ENCODE data around the gene USP12.
A peak's percentile ranks its signal among the peaks of the same experiment; 100 is the strongest.

Gene USP12

GRCh38 chr13:27183561-27184147, 12.0 kb upstream of the USP12 start:
- no peak for DNase-seq (ENCODE audit: low read depth)

GRCh38 chr13:27182844-27183497, 11.4 kb upstream of the USP12 start:
- DNase-seq (ENCODE audit: low read depth): no peak

- DNase-seq (ENCODE audit: low read depth): no peak
Measured at GRCh38 chr13:27182054-27182453, 10.4 kb upstream of the USP12 start.

- DNase-seq (ENCODE audit: low read depth): no peak
Measured at GRCh38 chr13:27177852-27178251, 6.2 kb upstream of the USP12 start.

GRCh38 chr13:27176470-27177410, 5.1 kb upstream of the USP12 start:
- DNase-seq (ENCODE audit: low read depth): no peak

- DNase-seq (ENCODE audit: low read depth): no peak
Measured at GRCh38 chr13:27174766-27175455, 3.3 kb upstream of the USP12 start.

- no peak for DNase-seq (ENCODE audit: low read depth)
Measured at GRCh38 chr13:27172495-27172842, 858 bp upstream of the USP12 start.

GRCh38 chr13:27171827-27172494, 350 bp upstream of the USP12 start:
- peak; percentile 82 for DNase-seq (ENCODE audit: low read depth)

- DNase-seq (ENCODE audit: low read depth): no peak
Measured at GRCh38 chr13:27170516-27171243, 931 bp downstream of the USP12 start.

GRCh38 chr13:27170221-27170515, 1.4 kb downstream of the USP12 start:
- no peak for DNase-seq (ENCODE audit: low read depth)

GRCh38 chr13:27168906-27169657, 2.5 kb downstream of the USP12 start:
- DNase-seq (ENCODE audit: low read depth): no peak

GRCh38 chr13:27168086-27168485, 3.5 kb downstream of the USP12 start:
- no peak for DNase-seq (ENCODE audit: low read depth)

- DNase-seq (ENCODE audit: low read depth): no peak
Measured at GRCh38 chr13:27166313-27166712, 5.3 kb downstream of the USP12 start.

GRCh38 chr13:27161980-27162379, 9.6 kb downstream of the USP12 start:
- no peak for DNase-seq (ENCODE audit: low read depth)

- no peak for DNase-seq (ENCODE audit: low read depth)
Measured at GRCh38 chr13:27161423-27161822, 10.2 kb downstream of the USP12 start.

- no peak for DNase-seq (ENCODE audit: low read depth)
Measured at GRCh38 chr13:27160657-27161295, 10.8 kb downstream of the USP12 start.

GRCh38 chr13:27159806-27160563, 11.6 kb downstream of the USP12 start:
- no peak for DNase-seq (ENCODE audit: low read depth)

- DNase-seq (ENCODE audit: low read depth): no peak
Measured at GRCh38 chr13:27158335-27158734, 13.3 kb downstream of the USP12 start.
